Coronary artery (tissue), 2 donors: Measurements from ENCODE around the gene ACTL10.

ENCODE experiments used
- DNase-seq: peaks from one replicate; pipeline ENCODE4 v3.0.0-alpha.2; 2017; ENCODE audit warnings: low spot score
- H3K27ac ChIP-seq, 2 donors: fragments of 200-600 bp; sonication (generic); one replicate each; pipeline ENCODE4 v1.5.1; 2016 to 2019
- H3K4me3 ChIP-seq: fragments of 200-600 bp; sonication (generic); 2 replicates; pipeline ENCODE4 v1.5.1; 2016; ENCODE audit warnings: mild to moderate bottlenecking, moderate library complexity
- TF ChIP-seq, protein P1 (sequence below): fragments of 200-600 bp; sonication (generic); IDR thresholded peaks from one replicate; pipeline ENCODE4 v1.5.1; 2019; ENCODE audit warnings: antibody characterized with exemption

The ACTL10 gene

DNA sequence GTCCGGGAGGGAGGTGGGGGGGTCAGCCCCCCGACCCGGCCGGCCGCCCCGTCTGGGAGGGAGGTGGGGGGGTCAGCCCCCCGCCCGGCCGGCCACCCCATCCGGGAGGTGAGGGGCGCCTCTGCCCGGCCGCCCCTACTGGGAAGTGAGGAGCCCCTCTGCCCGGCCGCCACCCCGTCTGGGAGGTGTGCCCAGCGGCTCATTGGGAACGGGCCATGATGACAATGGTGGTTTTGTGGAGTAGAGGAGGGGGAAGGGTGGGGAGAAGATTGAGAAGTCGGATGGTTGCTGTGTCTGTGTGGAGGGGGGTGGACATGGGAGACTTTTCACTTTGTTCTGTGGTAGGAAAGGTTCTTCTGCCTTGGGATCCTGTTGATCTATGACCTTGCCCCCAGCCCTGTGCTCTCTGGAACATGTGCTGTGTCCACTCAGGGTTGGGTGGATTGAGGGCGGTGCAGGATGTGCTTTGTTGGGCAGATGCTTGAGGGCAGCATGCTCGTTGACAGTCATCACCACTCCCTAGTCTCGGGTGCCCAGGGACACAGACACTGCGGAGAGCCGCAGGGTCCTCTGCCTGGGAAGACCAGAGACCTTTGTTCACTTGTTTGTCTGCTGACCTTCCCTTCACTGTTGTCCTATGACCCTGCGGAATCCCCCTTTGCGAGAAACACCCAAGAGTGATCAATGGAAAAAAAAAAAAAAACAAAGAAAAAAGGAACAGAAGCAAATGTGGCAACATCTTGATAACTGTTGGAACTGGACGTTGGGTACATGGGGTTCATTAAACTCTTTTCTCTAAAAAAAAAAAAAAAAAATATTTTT lies 35.1 kb downstream of the ACTL10 start:
- TF ChIP-seq, protein P1, sequence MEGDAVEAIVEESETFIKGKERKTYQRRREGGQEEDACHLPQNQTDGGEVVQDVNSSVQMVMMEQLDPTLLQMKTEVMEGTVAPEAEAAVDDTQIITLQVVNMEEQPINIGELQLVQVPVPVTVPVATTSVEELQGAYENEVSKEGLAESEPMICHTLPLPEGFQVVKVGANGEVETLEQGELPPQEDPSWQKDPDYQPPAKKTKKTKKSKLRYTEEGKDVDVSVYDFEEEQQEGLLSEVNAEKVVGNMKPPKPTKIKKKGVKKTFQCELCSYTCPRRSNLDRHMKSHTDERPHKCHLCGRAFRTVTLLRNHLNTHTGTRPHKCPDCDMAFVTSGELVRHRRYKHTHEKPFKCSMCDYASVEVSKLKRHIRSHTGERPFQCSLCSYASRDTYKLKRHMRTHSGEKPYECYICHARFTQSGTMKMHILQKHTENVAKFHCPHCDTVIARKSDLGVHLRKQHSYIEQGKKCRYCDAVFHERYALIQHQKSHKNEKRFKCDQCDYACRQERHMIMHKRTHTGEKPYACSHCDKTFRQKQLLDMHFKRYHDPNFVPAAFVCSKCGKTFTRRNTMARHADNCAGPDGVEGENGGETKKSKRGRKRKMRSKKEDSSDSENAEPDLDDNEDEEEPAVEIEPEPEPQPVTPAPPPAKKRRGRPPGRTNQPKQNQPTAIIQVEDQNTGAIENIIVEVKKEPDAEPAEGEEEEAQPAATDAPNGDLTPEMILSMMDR, result no peak
- no peak overlapping the region for H3K4me3 ChIP-seq
- no peak for DNase-seq
- H3K27ac ChIP-seq, result no peak overlapping the region

DNA sequence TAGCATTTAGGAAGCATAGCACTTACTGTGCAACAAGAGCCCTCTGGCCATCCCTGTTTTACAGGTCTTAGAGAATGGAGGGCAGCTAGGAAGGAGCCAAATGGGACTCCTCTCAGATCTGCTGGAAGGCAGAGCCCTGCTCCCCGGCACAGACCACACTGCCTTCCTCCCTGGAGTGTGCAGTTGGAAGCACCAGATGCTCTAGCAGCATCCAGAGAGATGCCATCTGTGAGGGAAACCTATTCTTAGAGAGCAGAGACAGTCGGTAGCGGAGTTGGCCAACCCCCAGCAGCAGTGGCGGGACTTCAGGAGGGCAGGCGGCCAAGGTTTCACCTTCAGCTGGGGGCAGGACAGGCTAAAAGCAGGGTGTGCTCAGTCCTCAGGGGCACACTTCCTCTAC lies 36.1 kb downstream of the ACTL10 start:
- TF ChIP-seq, protein P1, result no peak
- no peak overlapping the region for H3K27ac ChIP-seq
- DNase-seq, result no peak

DNA sequence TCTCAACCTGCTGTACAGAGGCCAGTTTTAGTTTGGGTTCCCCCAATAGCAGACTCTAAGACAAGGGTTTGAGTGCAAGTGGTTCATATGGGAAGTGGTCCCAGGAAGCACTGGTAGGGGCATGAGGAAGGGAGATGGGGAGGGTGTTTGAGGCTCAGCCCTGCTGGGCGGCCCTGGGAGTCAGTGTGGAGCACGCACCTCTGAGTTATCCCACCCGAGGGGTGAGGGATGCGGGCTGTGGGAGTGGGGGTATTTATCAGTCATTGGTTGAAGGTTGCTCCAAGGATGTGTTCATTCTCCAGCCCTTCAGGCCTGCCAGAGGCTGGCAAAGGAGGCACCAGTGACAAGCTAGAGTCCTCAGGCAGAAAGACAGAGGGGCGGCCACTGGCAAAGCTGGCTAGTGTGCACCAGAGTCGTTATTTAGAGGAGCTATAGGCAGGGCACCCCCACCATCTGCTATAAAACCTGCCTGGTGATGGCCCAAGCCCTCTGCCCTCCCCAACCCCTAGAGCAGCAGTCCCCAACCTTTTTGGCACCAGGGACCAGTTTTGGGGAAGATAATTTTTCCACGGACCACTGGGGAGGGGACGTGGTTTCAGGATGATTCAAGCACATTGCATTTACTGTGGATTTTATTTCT lies 36.9 kb downstream of the ACTL10 start:
- H3K4me3 ChIP-seq, result no peak overlapping the region
- no peak overlapping the region for H3K27ac ChIP-seq
- TF ChIP-seq, protein P1, result no peak
- DNase-seq, result no peak

More for the DNA sequence above, 36.1 kb downstream of the ACTL10 start:
- no peak overlapping the region for H3K4me3 ChIP-seq

DNA sequence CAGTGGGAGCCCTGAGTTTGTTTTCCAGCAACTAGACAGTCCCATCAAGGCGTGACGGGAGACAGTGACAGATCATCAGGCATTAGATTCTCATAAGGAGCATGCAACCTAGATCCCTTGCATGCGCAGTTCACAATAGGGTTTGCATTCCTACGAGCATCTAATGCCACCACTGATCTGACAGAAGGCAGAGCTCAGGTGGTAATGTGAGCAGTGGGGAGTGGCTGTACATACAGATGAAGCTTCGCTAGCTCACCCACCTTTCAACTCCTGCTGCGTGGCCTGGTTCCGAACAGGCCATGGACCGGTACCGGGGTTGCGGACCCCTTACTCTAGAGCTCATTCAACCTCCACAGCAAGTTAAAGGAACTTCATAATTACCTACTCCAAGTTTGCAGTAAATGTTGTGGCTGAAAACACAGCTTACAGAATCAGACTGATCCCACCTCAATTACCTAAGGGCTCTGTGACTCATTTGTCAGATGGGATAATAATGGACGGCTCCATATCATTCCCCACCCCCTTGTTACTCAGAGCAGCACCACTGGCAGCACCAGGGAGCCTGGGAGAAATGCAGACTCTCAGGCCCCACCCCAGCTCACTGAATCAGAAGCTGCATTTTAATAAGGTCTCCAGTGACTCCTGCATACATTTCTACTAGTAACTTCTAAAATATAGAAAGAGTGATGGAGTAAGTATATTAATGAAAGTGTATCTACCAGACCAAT lies 37.6 kb downstream of the ACTL10 start:
- Histone ChIP-seq H3K27ac (no peak overlapping the region), H3K4me3 (no peak overlapping the region)
- DNase-seq, result no peak
- TF ChIP-seq, protein P1, result no peak

DNA sequence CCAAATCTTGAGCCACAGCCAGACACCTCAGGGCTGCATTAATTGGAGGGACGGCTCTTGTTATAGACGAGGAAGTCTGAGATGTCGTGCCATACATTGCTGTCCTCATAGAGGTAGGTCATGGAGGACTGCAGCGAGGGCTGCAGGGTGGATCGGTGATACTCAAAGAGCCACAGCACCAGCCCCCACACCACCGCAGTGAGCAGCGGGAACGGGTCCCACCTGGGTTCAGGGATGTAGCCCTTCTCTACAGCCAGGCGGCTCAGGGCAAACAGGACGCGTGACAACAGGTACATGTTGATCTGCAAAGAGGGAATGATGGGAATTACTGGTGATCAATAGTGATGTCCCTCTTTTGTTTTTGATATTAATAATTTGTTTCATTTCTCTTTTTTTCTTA lies 40.9 kb downstream of the ACTL10 start:
- H3K27ac ChIP-seq, result no peak overlapping the region
- H3K4me3 ChIP-seq, result no peak overlapping the region
- TF ChIP-seq, protein P1, result no peak

DNA sequence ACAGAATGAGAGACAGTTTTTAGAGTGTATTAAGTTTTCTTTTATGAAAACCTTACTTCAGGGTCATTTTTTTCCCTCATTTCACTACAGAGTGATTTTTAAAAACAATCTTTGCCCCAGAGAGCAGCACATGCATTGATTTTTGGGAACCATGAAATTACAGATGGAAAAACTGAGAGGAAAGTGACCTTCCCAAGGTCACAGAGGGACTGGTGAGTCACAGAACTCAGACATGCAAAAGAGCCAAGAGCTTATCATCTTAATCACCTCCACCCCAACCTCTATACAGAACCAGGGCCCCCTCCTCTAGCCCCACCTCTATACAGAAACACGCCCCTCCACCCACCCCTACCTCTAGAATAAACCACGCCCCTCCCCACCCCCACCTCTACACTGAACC lies 42.7 kb downstream of the ACTL10 start:
- no peak for DNase-seq
- no peak overlapping the region for H3K4me3 ChIP-seq
- no peak overlapping the region for H3K27ac ChIP-seq
- TF ChIP-seq, protein P1, result no peak

More for the DNA sequence above, 40.9 kb downstream of the ACTL10 start:
- no peak for DNase-seq
